ENCODE measurements around the gene ZNF296.
A peak's percentile ranks its signal among the peaks of the same experiment; 100 is the strongest.
"Not testable (repeated sequence)": the region's sequence is repeated elsewhere in the genome, so short reads cannot be mapped to it uniquely, and the experiment has no call there.

Gene ZNF296

DNA sequence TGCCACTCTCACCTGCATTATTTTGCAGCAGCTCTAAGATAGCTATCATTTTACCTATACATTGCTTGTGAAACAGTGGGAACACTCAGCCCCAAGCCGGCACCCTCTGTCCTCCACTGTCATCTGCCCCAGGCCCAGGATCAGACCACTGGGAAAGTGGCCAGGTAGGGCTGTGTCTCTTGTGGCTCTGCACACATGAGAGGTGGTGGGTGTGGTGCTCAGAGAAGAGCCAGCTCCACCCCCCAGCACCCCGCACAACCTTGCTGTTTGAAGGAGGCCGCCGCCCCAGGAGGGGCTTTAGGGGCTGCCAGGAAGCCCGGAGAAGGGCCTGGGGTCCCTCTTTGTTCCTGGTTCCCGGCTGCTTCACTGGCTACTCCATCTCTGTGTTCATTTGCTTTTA is 43.3 kb upstream of the ZNF296 start:
- H3K9me3 ChIP-seq (ENCODE audit: insufficient read depth, low read length): no peaks in the 10 kb centered on the region
- H3F3A ChIP-seq (ENCODE audit: insufficient read depth): 0 out of 2 replicates have a peak, but pooled peaks cover 7% of the 10 kb centered on the region
- H3K36me3 ChIP-seq (ENCODE audit: low read length): no peaks in the 10 kb centered on the region
- H3K27me3 ChIP-seq (ENCODE audit: low read length): no peaks in the 10 kb centered on the region
- H3K79me2 ChIP-seq (ENCODE audit: insufficient read depth, low read length): peaks cover 38% of the 10 kb centered on the region; the same call in 1 of the 2 replicates
- H3K9ac ChIP-seq (ENCODE audit: low read length): no peak overlapping the region
- H3K4me2 ChIP-seq (ENCODE audit: low read depth, low read length, poor library complexity, severe bottlenecking): peak overlapping the region; percentile 24
- H3K9me2 ChIP-seq (replicated peaks; ENCODE audit: insufficient read depth, low read length): no peaks in the 10 kb centered on the region
- no peak for TF ChIP-seq EZH2phosphoT487 (conservative IDR thresholded peaks at IDR 0.05; ENCODE audit: low read length)
- TF ChIP-seq, protein P1, sequence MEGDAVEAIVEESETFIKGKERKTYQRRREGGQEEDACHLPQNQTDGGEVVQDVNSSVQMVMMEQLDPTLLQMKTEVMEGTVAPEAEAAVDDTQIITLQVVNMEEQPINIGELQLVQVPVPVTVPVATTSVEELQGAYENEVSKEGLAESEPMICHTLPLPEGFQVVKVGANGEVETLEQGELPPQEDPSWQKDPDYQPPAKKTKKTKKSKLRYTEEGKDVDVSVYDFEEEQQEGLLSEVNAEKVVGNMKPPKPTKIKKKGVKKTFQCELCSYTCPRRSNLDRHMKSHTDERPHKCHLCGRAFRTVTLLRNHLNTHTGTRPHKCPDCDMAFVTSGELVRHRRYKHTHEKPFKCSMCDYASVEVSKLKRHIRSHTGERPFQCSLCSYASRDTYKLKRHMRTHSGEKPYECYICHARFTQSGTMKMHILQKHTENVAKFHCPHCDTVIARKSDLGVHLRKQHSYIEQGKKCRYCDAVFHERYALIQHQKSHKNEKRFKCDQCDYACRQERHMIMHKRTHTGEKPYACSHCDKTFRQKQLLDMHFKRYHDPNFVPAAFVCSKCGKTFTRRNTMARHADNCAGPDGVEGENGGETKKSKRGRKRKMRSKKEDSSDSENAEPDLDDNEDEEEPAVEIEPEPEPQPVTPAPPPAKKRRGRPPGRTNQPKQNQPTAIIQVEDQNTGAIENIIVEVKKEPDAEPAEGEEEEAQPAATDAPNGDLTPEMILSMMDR (IDR thresholded peaks at IDR 0.05; ENCODE audit: insufficient read depth, low read length, poor library complexity, severe bottlenecking): no peak
- H3K27ac ChIP-seq (ENCODE audit: low read depth, low read length): no peak overlapping the region
- H4K20me1 ChIP-seq (ENCODE audit: low read depth, low read length): peaks cover 7% of the 10 kb centered on the region
- no peak overlapping the region for H3K4me3 ChIP-seq (ENCODE audit: insufficient read depth, low read length, poor library complexity, severe bottlenecking)
- H2AFZ ChIP-seq (ENCODE audit: low read depth, low read length, severe bottlenecking): no peak overlapping the region

DNA sequence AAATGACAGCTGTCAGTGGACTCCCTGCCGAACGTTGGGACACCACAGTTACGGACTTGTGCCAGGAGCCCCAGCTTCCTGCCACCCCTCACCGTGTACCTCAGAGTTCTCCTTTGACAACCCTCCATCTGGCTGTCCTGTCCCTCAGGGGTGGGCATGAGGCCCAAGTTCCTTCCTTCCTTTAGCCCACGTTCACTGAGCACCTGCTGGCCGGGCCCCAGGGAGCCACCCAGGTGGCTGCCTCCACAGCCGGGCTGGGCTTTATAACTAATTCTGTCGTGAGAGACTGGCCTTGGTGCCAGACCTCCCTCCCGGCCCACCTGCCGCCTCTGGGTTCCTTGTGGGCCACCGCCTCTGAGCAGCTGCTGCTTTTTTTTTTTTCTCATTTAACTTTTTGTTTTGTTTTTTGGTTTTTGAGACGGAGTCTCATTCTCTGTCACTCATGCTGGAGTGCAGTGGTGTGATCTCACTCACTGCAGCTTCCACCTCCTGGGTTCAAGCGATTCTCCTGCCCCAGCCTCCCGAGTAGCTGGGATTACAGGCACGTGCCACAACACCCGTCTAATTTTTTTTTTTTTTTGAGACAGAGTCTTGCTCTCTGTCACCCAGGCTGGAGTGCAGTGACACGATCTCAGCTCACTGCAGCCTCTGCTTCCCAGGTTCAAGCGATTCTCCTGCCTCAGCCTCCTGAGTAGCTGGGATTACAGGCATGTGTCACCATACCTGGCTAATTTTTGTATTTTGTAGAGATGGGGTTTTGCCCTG is 42.5 kb upstream of the ZNF296 start:
- Histone ChIP-seq H3K9ac (ENCODE audit: low read length) (0 out of 2 replicates have a peak overlapping the region, but pooled peaks have one; percentile 12), H3K27ac (ENCODE audit: low read depth, low read length) (peak overlapping the region; percentile 48), H3K79me2 (ENCODE audit: insufficient read depth, low read length) (peaks cover 41% of the 10 kb centered on the region; the same call in 1 of the 2 replicates), H3K4me2 (ENCODE audit: low read depth, low read length, poor library complexity, severe bottlenecking) (peak overlapping the region; percentile 24)
- H3K27me3 ChIP-seq (ENCODE audit: low read length); H3K4me3 ChIP-seq (ENCODE audit: insufficient read depth, low read length, poor library complexity, severe bottlenecking); H3F3A ChIP-seq (ENCODE audit: insufficient read depth); H3K9me3 ChIP-seq (ENCODE audit: insufficient read depth, low read length); H4K20me1 ChIP-seq (ENCODE audit: low read depth, low read length); H3K9me2 ChIP-seq (replicated peaks; ENCODE audit: insufficient read depth, low read length); H2AFZ ChIP-seq (ENCODE audit: low read depth, low read length, severe bottlenecking); H3K36me3 ChIP-seq (ENCODE audit: low read length): not testable (repeated sequence)

DNA sequence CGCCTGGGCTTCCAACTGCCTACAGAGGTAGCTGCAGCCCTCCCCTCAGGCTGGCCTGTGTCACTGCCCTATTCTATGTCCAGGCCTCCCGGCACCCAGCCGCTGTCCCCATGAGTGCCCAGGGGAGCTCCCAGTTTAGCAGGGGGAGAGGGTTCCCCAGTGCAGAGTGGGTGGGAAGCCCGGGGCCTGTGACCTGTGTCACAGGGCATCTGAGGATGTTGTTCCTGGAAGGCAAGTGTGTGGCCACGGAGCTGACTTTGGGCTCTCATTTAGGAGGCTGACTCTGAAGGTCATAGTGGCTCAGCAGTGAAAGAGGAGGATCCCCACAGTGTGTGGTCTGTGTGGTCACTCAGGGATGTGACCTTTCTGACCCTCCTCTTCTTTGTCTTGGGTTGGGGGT is 41.8 kb upstream of the ZNF296 start:
- Histone ChIP-seq H3K4me2 (ENCODE audit: low read depth, low read length, poor library complexity, severe bottlenecking) (peak overlapping the region; percentile 24), H3K79me2 (ENCODE audit: insufficient read depth, low read length) (peaks cover 42% of the 10 kb centered on the region; the same call in 1 of the 2 replicates), H3K27ac (ENCODE audit: low read depth, low read length) (peak overlapping the region; percentile 48), H3K4me3 (ENCODE audit: insufficient read depth, low read length, poor library complexity, severe bottlenecking) (no peak overlapping the region), H2AFZ (ENCODE audit: low read depth, low read length, severe bottlenecking) (no peak overlapping the region), H3K27me3 (ENCODE audit: low read length) (no peaks in the 10 kb centered on the region), H3K9me2 (replicated peaks; ENCODE audit: insufficient read depth, low read length) (no peaks in the 10 kb centered on the region), H3K9me3 (ENCODE audit: insufficient read depth, low read length) (no peaks in the 10 kb centered on the region), H3K9ac (ENCODE audit: low read length) (no peak overlapping the region), H4K20me1 (ENCODE audit: low read depth, low read length) (peaks cover 7% of the 10 kb centered on the region), H3K36me3 (ENCODE audit: low read length) (no peaks in the 10 kb centered on the region), H3F3A (ENCODE audit: insufficient read depth) (0 out of 2 replicates have a peak, but pooled peaks cover 7% of the 10 kb centered on the region)
- TF ChIP-seq EZH2phosphoT487 (conservative IDR thresholded peaks at IDR 0.05; ENCODE audit: low read length): no peak
- TF ChIP-seq, protein P1 (IDR thresholded peaks at IDR 0.05; ENCODE audit: insufficient read depth, low read length, poor library complexity, severe bottlenecking): no peak

DNA sequence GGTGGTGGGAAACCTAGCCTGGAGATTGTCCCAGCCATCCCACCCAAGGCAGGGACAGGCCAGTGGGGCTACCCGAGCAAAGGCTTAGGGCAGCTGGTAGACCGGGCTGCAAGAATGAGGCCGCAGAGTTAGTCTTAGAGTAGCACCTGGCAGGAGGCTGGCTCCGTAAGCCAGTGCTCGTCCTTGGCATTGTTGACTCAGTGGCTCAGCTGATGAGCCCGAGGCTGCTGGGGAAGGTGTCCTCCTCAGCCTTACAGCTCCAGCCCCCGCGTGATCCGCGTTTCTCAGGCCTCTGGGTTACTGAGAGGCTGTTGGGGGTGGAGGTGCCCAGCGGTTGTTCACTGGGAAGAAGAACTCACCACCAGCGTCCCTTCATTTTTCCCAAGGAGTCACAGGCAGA is 41.4 kb upstream of the ZNF296 start:
- Histone ChIP-seq H2AFZ (ENCODE audit: low read depth, low read length, severe bottlenecking) (no peak overlapping the region), H3K4me2 (ENCODE audit: low read depth, low read length, poor library complexity, severe bottlenecking) (no peak overlapping the region), H3K9me2 (replicated peaks; ENCODE audit: insufficient read depth, low read length) (no peaks in the 10 kb centered on the region), H4K20me1 (ENCODE audit: low read depth, low read length) (peaks cover 7% of the 10 kb centered on the region), H3K27ac (ENCODE audit: low read depth, low read length) (no peak overlapping the region), H3K27me3 (ENCODE audit: low read length) (no peaks in the 10 kb centered on the region), H3K4me3 (ENCODE audit: insufficient read depth, low read length, poor library complexity, severe bottlenecking) (no peak overlapping the region), H3K36me3 (ENCODE audit: low read length) (no peaks in the 10 kb centered on the region), H3K9ac (ENCODE audit: low read length) (no peak overlapping the region), H3K9me3 (ENCODE audit: insufficient read depth, low read length) (no peaks in the 10 kb centered on the region), H3K79me2 (ENCODE audit: insufficient read depth, low read length) (peaks cover 45% of the 10 kb centered on the region; the same call in 1 of the 2 replicates), H3F3A (ENCODE audit: insufficient read depth) (0 out of 2 replicates have a peak, but pooled peaks cover 7% of the 10 kb centered on the region)
- no peak for TF ChIP-seq EZH2phosphoT487 (conservative IDR thresholded peaks at IDR 0.05; ENCODE audit: low read length)
- TF ChIP-seq, protein P1 (IDR thresholded peaks at IDR 0.05; ENCODE audit: insufficient read depth, low read length, poor library complexity, severe bottlenecking): no peak
